HCT116 (cell line): Measurements from ENCODE around the gene FGG. TPM values are rescaled to one million over a fixed set of nuclear protein-coding genes. Genes with fewer than 3 reads are reported as not detected.

Source experiments
- ATAC-seq: fragments of 200-7000 bp; cut with Tn5 transposase; 2 replicates; pipeline ENCODE4 v1.9.1; 2020; ENCODE audit warnings: mild to moderate bottlenecking, moderate library complexity
- BruUV-seq: library from RNA; stranded (reverse); fragments of 400-500 nt; replicated peaks from 2 replicates; lab custom pipeline; 2021; lab: Mats Ljungman, UMichigan
- CTCF ChIA-PET: fragments of 300-600 bp; sonication (Branson Sonifier 250); formaldehyde crosslinking; loops from one replicate; lab custom pipeline; 2021; ENCODE audit warnings: antibody characterized with exemption; lab: Charles Lee
- POLR2A ChIA-PET: fragments of 300-600, 350-600 bp; sonication (Branson Sonifier 250); formaldehyde crosslinking; loops from one replicate; lab custom pipeline; 2021; ENCODE audit warnings: antibody characterized with exemption; lab: Charles Lee
- RAD21 ChIA-PET, 2 experiments: fragments of 300-600 bp; sonication (Branson Sonifier 250); formaldehyde crosslinking; loops; one replicate each; lab custom pipeline; 2023; ENCODE audit warnings: low total read pairs in 2 of 2; ENCODE audit not compliant: uncharacterized antibody in 2 of 2, unreplicated experiment in 2 of 2, low non-redundant PET in 1 of 2; lab: Charles Lee
- DNase-seq: peaks from one replicate; pipeline ENCODE4 v3.0.0-alpha.2; 2010; ENCODE audit warnings: low read depth, low spot score
- H2AFZ ChIP-seq: fragments of 200-600 bp; shearing (Covaris generic), sonication (generic); 2 replicates; pipeline ENCODE4 v1.6.1; 2017; ENCODE audit warnings: low read depth, mixed run types, mixed read lengths, antibody characterized with exemption, low read length; ENCODE audit not compliant: poor library complexity, severe bottlenecking
- H3K27ac ChIP-seq: 2 replicates; pipeline ENCODE4 v1.5.1; 2012; ENCODE audit warnings: low read depth, low read length
- H3K27me3 ChIP-seq: fragments of 200-600 bp; sonication (generic); 2 replicates; pipeline ENCODE4 v1.6.1; 2016; ENCODE audit warnings: mixed run types, low read length, mixed read lengths; ENCODE audit not compliant: insufficient read depth
- H3K36me3 ChIP-seq, 2 experiments: fragments of 200-500 bp in 1 of 2; fragments of 200-600 bp in 1 of 2; sonication (Bioruptor generic) in 1 of 2; sonication (generic) in 1 of 2; 2 replicates each; pipeline versions ENCODE4 v1.5.1 to v1.6.1; 2014 to 2016; ENCODE audit warnings: low read length in 2 of 2, inconsistent platforms in 1 of 2, mixed read lengths in 1 of 2, mixed run types in 1 of 2; ENCODE audit not compliant: insufficient read depth in 2 of 2, control insufficient read depth in 1 of 2
- H3K4me1 ChIP-seq, 2 experiments: fragments of 200-600 bp in 1 of 2; sonication (generic) in 1 of 2; 2 replicates each; pipeline versions ENCODE4 v1.5.1 to v1.6.1; 2012 to 2017; ENCODE audit warnings: low read length in 2 of 2, inconsistent platforms in 1 of 2, mild to moderate bottlenecking in 1 of 2, mixed read lengths in 1 of 2, mixed run types in 1 of 2, moderate library complexity in 1 of 2; ENCODE audit not compliant: insufficient read depth in 2 of 2, control insufficient read depth in 1 of 2
- H3K4me2 ChIP-seq: fragments of 200-600 bp; sonication (generic); 2 replicates; pipeline ENCODE4 v1.6.1; 2017; ENCODE audit warnings: mixed run types, low read length, mixed read lengths
- H3K4me3 ChIP-seq, 2 experiments: fragments of 200-600 bp in 1 of 2; sonication (generic) in 1 of 2; replicated peaks in 1 of 2; 2 replicates each; pipeline ENCODE4 v1.5.1; 2011 to 2016; ENCODE audit warnings: low read length in 2 of 2, control low read depth in 1 of 2, low read depth in 1 of 2, mild to moderate bottlenecking in 1 of 2, mixed read lengths in 1 of 2, mixed run types in 1 of 2
- H3K79me2 ChIP-seq: fragments of 200-600 bp; sonication (generic); 2 replicates; pipeline ENCODE4 v1.6.1; 2017; ENCODE audit warnings: mild to moderate bottlenecking, mixed run types, low read length, moderate library complexity, mixed read lengths; ENCODE audit not compliant: insufficient read depth
- H3K9ac ChIP-seq: fragments of 200-600 bp; sonication (generic); 2 replicates; pipeline ENCODE4 v1.6.1; 2016; ENCODE audit warnings: low read length, mixed read lengths
- H3K9me2 ChIP-seq: fragments of 200-600 bp; sonication (generic), shearing (Covaris generic); 2 replicates; pipeline ENCODE4 v1.6.1; 2017; ENCODE audit warnings: mixed run types, mild to moderate bottlenecking, moderate library complexity; ENCODE audit not compliant: insufficient read depth
- H3K9me3 ChIP-seq, 2 experiments: fragments of 200-500 bp in 1 of 2; fragments of 200-600 bp in 1 of 2; sonication (Bioruptor generic) in 1 of 2; sonication (generic) in 1 of 2; 2 replicates each; pipeline ENCODE4 v1.6.1; 2014 to 2017; ENCODE audit warnings: low read length in 2 of 2, mixed read lengths in 2 of 2, inconsistent platforms in 1 of 2, low read depth in 1 of 2, mild to moderate bottlenecking in 1 of 2, mixed run types in 1 of 2, moderate library complexity in 1 of 2; ENCODE audit not compliant: control insufficient read depth in 1 of 2, insufficient read depth in 1 of 2
- H4K20me1 ChIP-seq: fragments of 200-600 bp; sonication (generic), shearing (Covaris generic); 2 replicates; pipeline ENCODE4 v1.6.1; 2017; ENCODE audit warnings: mixed run types, mild to moderate bottlenecking, moderate library complexity; ENCODE audit not compliant: insufficient read depth
- ATF3 ChIP-seq: IDR thresholded peaks from 2 replicates; pipeline ENCODE4 v1.6.1; 2012
- CBX3 ChIP-seq: IDR thresholded peaks from 2 replicates; pipeline ENCODE4 v1.6.1; 2012; ENCODE audit warnings: low read depth
- CEBPB ChIP-seq: IDR thresholded peaks from 2 replicates; pipeline ENCODE4 v1.6.1; 2012; ENCODE audit warnings: low read depth
- EGR1 ChIP-seq: IDR thresholded peaks from 2 replicates; pipeline ENCODE4 v1.6.1; 2012; ENCODE audit warnings: low read depth
- ELF1 ChIP-seq: IDR thresholded peaks from 2 replicates; pipeline ENCODE4 v1.6.1; 2012; ENCODE audit warnings: low read depth, borderline replicate concordance
- EZH2 ChIP-seq: fragments of 200-600 bp; sonication (generic); IDR thresholded peaks from 2 replicates; pipeline ENCODE4 v1.6.1; 2017; ENCODE audit warnings: antibody characterized with exemption, mixed run types
- EZH2phosphoT487 ChIP-seq: fragments of 200-600 bp; IDR thresholded peaks from 2 replicates; pipeline ENCODE4 v1.6.1; 2018; ENCODE audit warnings: antibody characterized with exemption, borderline replicate concordance
- POLR2A ChIP-seq: IDR thresholded peaks from 2 replicates; pipeline ENCODE4 v1.7.0; 2011; ENCODE audit warnings: borderline replicate concordance; ENCODE audit not compliant: insufficient read depth, insufficient read length; ENCODE audit errors: extremely low read depth
- RAD21 ChIP-seq: IDR thresholded peaks from 2 replicates; pipeline ENCODE4 v1.6.1; 2012; ENCODE audit warnings: low read depth, mild to moderate bottlenecking
- SIN3A ChIP-seq: IDR thresholded peaks from 2 replicates; pipeline ENCODE4 v1.6.1; 2012; ENCODE audit warnings: low read depth
- YY1 ChIP-seq: IDR thresholded peaks from 2 replicates; pipeline ENCODE4 v1.6.1; 2011; ENCODE audit warnings: low read length, low read depth, moderate library complexity, mild to moderate bottlenecking; ENCODE audit not compliant: insufficient replicate concordance; ENCODE audit errors: extremely low read depth
- ZFX ChIP-seq: fragments of 450-650 bp; IDR thresholded peaks from 2 replicates; pipeline ENCODE4 v1.6.1; 2017
- intact Hi-C: fragments of 100-400 bp; cut with micrococcal nuclease; formaldehyde crosslinking; loops from 2 replicates; pipeline ENCODE4 v1.10.0; 2022
- total RNA-seq: library from RNA; stranded (reverse); gene quantifications from one replicate; pipeline ENCODE4 v1.2.1, GENCODE V29; 2021; ENCODE audit not compliant: unreplicated experiment
- TF ChIP-seq, protein P1 (sequence below): IDR thresholded peaks from 2 replicates; pipeline ENCODE4 v1.6.1; 2012; ENCODE audit warnings: low read depth
- TF ChIP-seq, protein P2 (sequence below): IDR thresholded peaks from 2 replicates; pipeline ENCODE4 v1.6.1; 2012
- TF ChIP-seq, protein P3 (sequence below), 3 experiments: fragments of 200-600 bp in 1 of 3; sonication (generic) in 1 of 3; IDR thresholded peaks in 2 of 3; conservative IDR thresholded peaks in 1 of 3; 2 replicates each; pipeline ENCODE4 v1.5.1; 2012 to 2017; ENCODE audit warnings: low read depth in 2 of 3, low read length in 2 of 3, antibody characterized with exemption in 1 of 3, borderline replicate concordance in 1 of 3, control low read depth in 1 of 3, mild to moderate bottlenecking in 1 of 3, mixed read lengths in 1 of 3, mixed run types in 1 of 3, moderate library complexity in 1 of 3; ENCODE audit not compliant: insufficient read depth in 1 of 3

The FGG gene
- total RNA-seq, 1 experiment from 2014 or later = 2.7 TPM

GRCh38 chr4:154608361-154609252 lies 3.8 kb downstream of the FGG start:
- H3K79me2 ChIP-seq = no peaks in the 10 kb centered on the region
- no peak overlapping the region for H3K4me2 ChIP-seq
- ChIA-PET RAD21 (no interaction called here), POLR2A (no interaction called here), CTCF (interaction anchor here (0.9 to 2.1 kb wide), 2 partner anchors 10 to 13 kb away, joined by 3 to 13 read pairs; no protein-coding TSS in a partner anchor)
- no peaks in the 10 kb centered on the region for H3K9me3 ChIP-seq
- intact Hi-C loops = no loop called here
- ATAC-seq (no peak), DNase-seq (no peak)
- TF ChIP-seq POLR2A = no peak
- no peak for TF ChIP-seq EGR1
- TF ChIP-seq EZH2 = no peak
- no peak for TF ChIP-seq EZH2phosphoT487
- TF ChIP-seq ELF1 = no peak
- no peak for TF ChIP-seq RAD21
- TF ChIP-seq, protein P1, sequence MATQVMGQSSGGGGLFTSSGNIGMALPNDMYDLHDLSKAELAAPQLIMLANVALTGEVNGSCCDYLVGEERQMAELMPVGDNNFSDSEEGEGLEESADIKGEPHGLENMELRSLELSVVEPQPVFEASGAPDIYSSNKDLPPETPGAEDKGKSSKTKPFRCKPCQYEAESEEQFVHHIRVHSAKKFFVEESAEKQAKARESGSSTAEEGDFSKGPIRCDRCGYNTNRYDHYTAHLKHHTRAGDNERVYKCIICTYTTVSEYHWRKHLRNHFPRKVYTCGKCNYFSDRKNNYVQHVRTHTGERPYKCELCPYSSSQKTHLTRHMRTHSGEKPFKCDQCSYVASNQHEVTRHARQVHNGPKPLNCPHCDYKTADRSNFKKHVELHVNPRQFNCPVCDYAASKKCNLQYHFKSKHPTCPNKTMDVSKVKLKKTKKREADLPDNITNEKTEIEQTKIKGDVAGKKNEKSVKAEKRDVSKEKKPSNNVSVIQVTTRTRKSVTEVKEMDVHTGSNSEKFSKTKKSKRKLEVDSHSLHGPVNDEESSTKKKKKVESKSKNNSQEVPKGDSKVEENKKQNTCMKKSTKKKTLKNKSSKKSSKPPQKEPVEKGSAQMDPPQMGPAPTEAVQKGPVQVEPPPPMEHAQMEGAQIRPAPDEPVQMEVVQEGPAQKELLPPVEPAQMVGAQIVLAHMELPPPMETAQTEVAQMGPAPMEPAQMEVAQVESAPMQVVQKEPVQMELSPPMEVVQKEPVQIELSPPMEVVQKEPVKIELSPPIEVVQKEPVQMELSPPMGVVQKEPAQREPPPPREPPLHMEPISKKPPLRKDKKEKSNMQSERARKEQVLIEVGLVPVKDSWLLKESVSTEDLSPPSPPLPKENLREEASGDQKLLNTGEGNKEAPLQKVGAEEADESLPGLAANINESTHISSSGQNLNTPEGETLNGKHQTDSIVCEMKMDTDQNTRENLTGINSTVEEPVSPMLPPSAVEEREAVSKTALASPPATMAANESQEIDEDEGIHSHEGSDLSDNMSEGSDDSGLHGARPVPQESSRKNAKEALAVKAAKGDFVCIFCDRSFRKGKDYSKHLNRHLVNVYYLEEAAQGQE = no peak
- TF ChIP-seq ATF3 = no peak
- TF ChIP-seq, protein P2, sequence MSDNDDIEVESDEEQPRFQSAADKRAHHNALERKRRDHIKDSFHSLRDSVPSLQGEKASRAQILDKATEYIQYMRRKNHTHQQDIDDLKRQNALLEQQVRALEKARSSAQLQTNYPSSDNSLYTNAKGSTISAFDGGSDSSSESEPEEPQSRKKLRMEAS = no peak
- TF ChIP-seq CBX3 = no peak
- no peak for TF ChIP-seq CEBPB
- TF ChIP-seq SIN3A = no peak
- TF ChIP-seq, protein P3, sequence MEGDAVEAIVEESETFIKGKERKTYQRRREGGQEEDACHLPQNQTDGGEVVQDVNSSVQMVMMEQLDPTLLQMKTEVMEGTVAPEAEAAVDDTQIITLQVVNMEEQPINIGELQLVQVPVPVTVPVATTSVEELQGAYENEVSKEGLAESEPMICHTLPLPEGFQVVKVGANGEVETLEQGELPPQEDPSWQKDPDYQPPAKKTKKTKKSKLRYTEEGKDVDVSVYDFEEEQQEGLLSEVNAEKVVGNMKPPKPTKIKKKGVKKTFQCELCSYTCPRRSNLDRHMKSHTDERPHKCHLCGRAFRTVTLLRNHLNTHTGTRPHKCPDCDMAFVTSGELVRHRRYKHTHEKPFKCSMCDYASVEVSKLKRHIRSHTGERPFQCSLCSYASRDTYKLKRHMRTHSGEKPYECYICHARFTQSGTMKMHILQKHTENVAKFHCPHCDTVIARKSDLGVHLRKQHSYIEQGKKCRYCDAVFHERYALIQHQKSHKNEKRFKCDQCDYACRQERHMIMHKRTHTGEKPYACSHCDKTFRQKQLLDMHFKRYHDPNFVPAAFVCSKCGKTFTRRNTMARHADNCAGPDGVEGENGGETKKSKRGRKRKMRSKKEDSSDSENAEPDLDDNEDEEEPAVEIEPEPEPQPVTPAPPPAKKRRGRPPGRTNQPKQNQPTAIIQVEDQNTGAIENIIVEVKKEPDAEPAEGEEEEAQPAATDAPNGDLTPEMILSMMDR (IDR thresholded peaks at IDR 0.05 in 2 of 3, conservative IDR thresholded peaks at IDR 0.05 in 1 of 3; ENCODE audit: borderline replicate concordance in 1 of 3, insufficient read depth in 1 of 3, low read depth in 2 of 3, low read length in 2 of 3) = no peak
- TF ChIP-seq ZFX = no peak
- TF ChIP-seq YY1 = no peak
- no TSS peak for BruUV-seq
- peaks cover 0 to 4% of the 10 kb centered on the region in 2 experiments; a peak in 1 of 4 replicates for H3K4me1 ChIP-seq
- no peak overlapping the region for H3K27ac ChIP-seq
- H3K27me3 ChIP-seq = no peaks in the 10 kb centered on the region
- no peak overlapping the region for H3K9ac ChIP-seq
- no peaks in the 10 kb centered on the region for H3K36me3 ChIP-seq
- no peak overlapping the region for H3K4me3 ChIP-seq
- peaks cover 3% of the 10 kb centered on the region; the same call in 1 of the 2 replicates for H3K9me2 ChIP-seq
- no peak overlapping the region for H2AFZ ChIP-seq
- H4K20me1 ChIP-seq = no peaks in the 10 kb centered on the region
